ENCODE results near the gene FLT3LG. TPM values are rescaled to one million over a fixed set of nuclear protein-coding genes. Genes with fewer than 3 reads are reported as not detected.
A peak's percentile ranks its signal among the peaks of the same experiment; 100 is the strongest.

FLT3LG gene
- total and polyA plus RNA-seq, 9 of the 15 experiments (the other 6 are each of a cell fraction or from before 2014, with no cell fraction given): 0.31 to 6.4 (median 1.1) TPM

DNA sequence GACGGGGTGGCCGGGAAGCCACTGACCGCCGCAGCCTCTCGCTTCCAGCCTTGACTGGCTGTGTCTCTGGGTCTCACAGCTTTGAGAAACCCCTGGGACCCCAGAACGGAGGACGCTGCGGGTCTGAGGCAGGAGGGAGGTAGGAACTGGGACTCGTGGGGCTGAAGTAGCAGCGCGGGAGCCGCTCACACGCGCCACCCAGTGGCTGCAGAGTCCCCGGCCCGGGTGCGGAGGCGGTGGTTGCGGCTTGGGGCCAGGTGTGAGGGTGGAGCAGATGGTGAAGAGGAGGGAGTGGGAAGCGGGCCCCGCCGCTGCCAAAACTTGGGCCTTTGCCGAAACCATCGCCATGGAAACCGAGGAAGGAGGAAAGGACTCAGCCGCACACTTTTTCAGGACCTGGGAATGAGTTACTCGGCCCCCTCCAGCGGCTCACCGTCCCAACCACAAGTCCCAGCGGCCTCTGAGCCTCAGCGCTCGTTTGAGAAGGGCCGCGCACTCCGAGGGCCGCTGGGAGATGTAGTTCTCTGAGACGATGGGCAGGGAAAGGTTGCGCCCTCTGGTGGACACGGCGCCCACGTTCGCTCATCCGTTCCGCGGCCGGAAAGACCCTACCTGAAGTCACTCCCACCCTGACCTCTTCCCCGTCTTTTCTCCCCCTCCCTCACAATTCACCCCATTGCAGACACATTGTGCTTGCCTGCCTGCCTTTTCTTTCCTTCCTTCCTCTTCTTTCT, 30.5 kb upstream of the FLT3LG start (continued):
- TF ChIP-seq NCOA6 (IDR thresholded peaks at IDR 0.05): peak; percentile 76; the same call in 1 of the 2 replicates
- TF ChIP-seq, protein P1, sequence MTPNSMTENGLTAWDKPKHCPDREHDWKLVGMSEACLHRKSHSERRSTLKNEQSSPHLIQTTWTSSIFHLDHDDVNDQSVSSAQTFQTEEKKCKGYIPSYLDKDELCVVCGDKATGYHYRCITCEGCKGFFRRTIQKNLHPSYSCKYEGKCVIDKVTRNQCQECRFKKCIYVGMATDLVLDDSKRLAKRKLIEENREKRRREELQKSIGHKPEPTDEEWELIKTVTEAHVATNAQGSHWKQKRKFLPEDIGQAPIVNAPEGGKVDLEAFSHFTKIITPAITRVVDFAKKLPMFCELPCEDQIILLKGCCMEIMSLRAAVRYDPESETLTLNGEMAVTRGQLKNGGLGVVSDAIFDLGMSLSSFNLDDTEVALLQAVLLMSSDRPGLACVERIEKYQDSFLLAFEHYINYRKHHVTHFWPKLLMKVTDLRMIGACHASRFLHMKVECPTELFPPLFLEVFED (CRISPR knock-in tag; conservative IDR thresholded peaks at IDR 0.05): no peak
- peak; percentile 60; the same call in 1 of the 2 replicates for TF ChIP-seq LCOR (CRISPR knock-in tag; IDR thresholded peaks at IDR 0.05)
- 0 out of 2 replicates have a peak, but pooled peaks have one; percentile 33 for TF ChIP-seq SREBF1 (IDR thresholded peaks at IDR 0.05; ENCODE audit: borderline replicate concordance, low read depth, low read length)
- peak; percentile 47; the same call in 1 of the 2 replicates for TF ChIP-seq NBN (IDR thresholded peaks at IDR 0.05; ENCODE audit: low read depth)
- TF ChIP-seq KDM5B (IDR thresholded peaks at IDR 0.05; ENCODE audit: insufficient replicate concordance, low read depth, low read length): peak; percentile 55
- TF ChIP-seq ZNF766 (CRISPR knock-in tag; conservative IDR thresholded peaks at IDR 0.05): peak; percentile 98
- 0 out of 2 replicates have a peak, but pooled peaks have one; percentile 10 for TF ChIP-seq ZNF134 (CRISPR knock-in tag; conservative IDR thresholded peaks at IDR 0.05)
- TF ChIP-seq CCNT2 (IDR thresholded peaks at IDR 0.05; ENCODE audit: borderline replicate concordance, extremely low read depth, insufficient read length, low read depth, low read length): peak; percentile 57
- no peak for TF ChIP-seq HDAC3 (IDR thresholded peaks at IDR 0.05; ENCODE audit: borderline replicate concordance, partially characterized antibody)
- peak; percentile 36 for TF ChIP-seq CBFA2T2 (conservative IDR thresholded peaks at IDR 0.05)
- TF ChIP-seq PTRF (tag; IDR thresholded peaks at IDR 0.05): no peak
- peak; percentile 25; the same call in 1 of the 2 replicates for TF ChIP-seq SPI1 (IDR thresholded peaks at IDR 0.05; ENCODE audit: borderline replicate concordance, low read depth, low read length)
- TF ChIP-seq MYC (IDR thresholded peaks at IDR 0.05; ENCODE audit: low read depth, low read length): peak; percentile 67; the same call in 1 of the 2 replicates
- peak; percentile 72; the same call in 1 of the 2 replicates for TF ChIP-seq MYC (CRISPR knock-in tag; IDR thresholded peaks at IDR 0.05; ENCODE audit: borderline replicate concordance, low read depth)
- TF ChIP-seq CXXC5 (CRISPR knock-in tag; IDR thresholded peaks at IDR 0.05): peak; percentile 77
- TF ChIP-seq RCOR1 (IDR thresholded peaks at IDR 0.05; ENCODE audit: borderline replicate concordance in 1 of 2, low read depth in 2 of 2, low read length in 2 of 2): no peak; a peak in 2 of 4 replicates
- peak; percentile 94 for TF ChIP-seq XRCC5 (IDR thresholded peaks at IDR 0.05; ENCODE audit: low read depth, low read length)
- no peak for TF ChIP-seq ZNF316 (IDR thresholded peaks at IDR 0.05)
- TF ChIP-seq, protein P2, sequence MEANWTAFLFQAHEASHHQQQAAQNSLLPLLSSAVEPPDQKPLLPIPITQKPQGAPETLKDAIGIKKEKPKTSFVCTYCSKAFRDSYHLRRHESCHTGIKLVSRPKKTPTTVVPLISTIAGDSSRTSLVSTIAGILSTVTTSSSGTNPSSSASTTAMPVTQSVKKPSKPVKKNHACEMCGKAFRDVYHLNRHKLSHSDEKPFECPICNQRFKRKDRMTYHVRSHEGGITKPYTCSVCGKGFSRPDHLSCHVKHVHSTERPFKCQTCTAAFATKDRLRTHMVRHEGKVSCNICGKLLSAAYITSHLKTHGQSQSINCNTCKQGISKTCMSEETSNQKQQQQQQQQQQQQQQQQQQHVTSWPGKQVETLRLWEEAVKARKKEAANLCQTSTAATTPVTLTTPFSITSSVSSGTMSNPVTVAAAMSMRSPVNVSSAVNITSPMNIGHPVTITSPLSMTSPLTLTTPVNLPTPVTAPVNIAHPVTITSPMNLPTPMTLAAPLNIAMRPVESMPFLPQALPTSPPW (CRISPR knock-in tag; IDR thresholded peaks at IDR 0.05): peak; percentile 59
- TF ChIP-seq, protein P3, sequence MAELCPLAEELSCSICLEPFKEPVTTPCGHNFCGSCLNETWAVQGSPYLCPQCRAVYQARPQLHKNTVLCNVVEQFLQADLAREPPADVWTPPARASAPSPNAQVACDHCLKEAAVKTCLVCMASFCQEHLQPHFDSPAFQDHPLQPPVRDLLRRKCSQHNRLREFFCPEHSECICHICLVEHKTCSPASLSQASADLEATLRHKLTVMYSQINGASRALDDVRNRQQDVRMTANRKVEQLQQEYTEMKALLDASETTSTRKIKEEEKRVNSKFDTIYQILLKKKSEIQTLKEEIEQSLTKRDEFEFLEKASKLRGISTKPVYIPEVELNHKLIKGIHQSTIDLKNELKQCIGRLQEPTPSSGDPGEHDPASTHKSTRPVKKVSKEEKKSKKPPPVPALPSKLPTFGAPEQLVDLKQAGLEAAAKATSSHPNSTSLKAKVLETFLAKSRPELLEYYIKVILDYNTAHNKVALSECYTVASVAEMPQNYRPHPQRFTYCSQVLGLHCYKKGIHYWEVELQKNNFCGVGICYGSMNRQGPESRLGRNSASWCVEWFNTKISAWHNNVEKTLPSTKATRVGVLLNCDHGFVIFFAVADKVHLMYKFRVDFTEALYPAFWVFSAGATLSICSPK (IDR thresholded peaks at IDR 0.05; ENCODE audit: borderline replicate concordance): no peak
- TF ChIP-seq RFX5 (IDR thresholded peaks at IDR 0.05; ENCODE audit: low read depth, low read length): no peak
- TF ChIP-seq RFX1 (IDR thresholded peaks at IDR 0.05): peak; percentile 70; the same call in 1 of the 2 replicates
- TF ChIP-seq KDM2B (CRISPR knock-in tag; IDR thresholded peaks at IDR 0.05): peak; percentile 8; the same call in 1 of the 2 replicates
- TF ChIP-seq ETV1 (tag; conservative IDR thresholded peaks at IDR 0.05; ENCODE audit: low read depth): peak; percentile 83
